Kidney (tissue), 14 donors: ENCODE measurements around the gene GNA12. TPM values are rescaled to one million over a fixed set of nuclear protein-coding genes. Genes with fewer than 3 reads are reported as not detected.
A peak's percentile ranks its signal among the peaks of the same experiment; 100 is the strongest.

Experiments
- DNase-seq, 5 donors: peaks; one replicate each; pipeline ENCODE4 v3.0.0-alpha.2; 2013 to 2020
- FAIRE-seq: peaks from 2 replicates; lab custom pipeline; 2012; peaks lifted over from hg19 to GRCh38; lab: Jason Lieb, UNC
- H3K27ac ChIP-seq, 2 donors: one replicate each; pipeline ENCODE4 v1.7.0; 2013; ENCODE audit warnings: low read depth in 2 of 2, low read length in 2 of 2, inconsistent platforms in 1 of 2
- H3K27me3 ChIP-seq: one replicate; pipeline ENCODE4 v1.7.1; 2013; ENCODE audit warnings: low read length, inconsistent platforms; ENCODE audit not compliant: control insufficient read depth, insufficient read depth
- H3K36me3 ChIP-seq, 3 donors: one replicate each; pipeline versions ENCODE4 v1.7.0 to v1.7.1; 2013; ENCODE audit warnings: low read length in 3 of 3, control low read depth in 1 of 3, inconsistent platforms in 1 of 3; ENCODE audit not compliant: insufficient read depth in 3 of 3, control insufficient read depth in 2 of 3
- H3K4me1 ChIP-seq, 3 donors: one replicate each; pipeline versions ENCODE4 v1.7.0 to v1.7.1; 2013; ENCODE audit warnings: low read length in 3 of 3, inconsistent platforms in 1 of 3, low read depth in 1 of 3; ENCODE audit not compliant: control insufficient read depth in 2 of 3, insufficient read depth in 2 of 3
- H3K4me3 ChIP-seq, 3 donors: one replicate each; pipeline versions ENCODE4 v1.7.0 to v1.8.1; 2013; ENCODE audit warnings: low read length in 3 of 3, control low read depth in 1 of 3, inconsistent platforms in 1 of 3
- H3K9ac ChIP-seq, 3 donors: one replicate each; pipeline versions ENCODE4 v1.7.0 to v1.7.1; 2013; ENCODE audit warnings: low read length in 3 of 3, control low read depth in 1 of 3, inconsistent platforms in 1 of 3
- H3K9me3 ChIP-seq, 3 donors: one replicate each; pipeline versions ENCODE4 v1.7.0 to v1.7.1; 2013; ENCODE audit warnings: low read length in 3 of 3, control low read depth in 1 of 3, inconsistent platforms in 1 of 3; ENCODE audit not compliant: control insufficient read depth in 2 of 3, insufficient read depth in 1 of 3
- CTCF ChIP-seq: IDR thresholded peaks from 3 replicates; pipeline ENCODE4 v1.5.1; 2012; ENCODE audit warnings: mild to moderate bottlenecking, moderate library complexity, borderline replicate concordance; ENCODE audit not compliant: insufficient read depth; ENCODE audit errors: extremely low read depth
- intact Hi-C: fragments of 100-400 bp; cut with DNase I; formaldehyde crosslinking; loops from one replicate; pipeline ENCODE4 v1.11.1; 2022
- polyA plus RNA-seq: library from polyadenylated mRNA; stranded (reverse); fragments of 350-450 nt; fragmentation: Illumina TruSeq; extraction: RNeasy Lipid Tissue Mini Kit (QIAGEN cat#74804); gene quantifications from one replicate; pipeline ENCODE4 v1.2.3, GENCODE V29; 2014; ENCODE audit warnings: low read depth, low replicate concordance; ENCODE audit not compliant: insufficient read depth
- total RNA-seq: library from RNA; stranded (reverse); fragmentation: NEBNext Ultra II Directional; extraction: Animal tissue kit (Norgen Biotek cat#: 25700); gene quantifications from one replicate; pipeline ENCODE4 v1.2.1, GENCODE V29; 2021
- donor health status: control.
- donor health status: control.
- donor health status: control.
- donor health status: control.
- donor health status: control.
- donor health status: DM: yes; HTN: yes; CAD: no.
- donor health status: Normal renal cell carcinoma (clear cell type).

The GNA12 gene
- total and polyA plus RNA-seq, 2 donors from 2014 or later = 16.5 to 41.1 TPM

DNA sequence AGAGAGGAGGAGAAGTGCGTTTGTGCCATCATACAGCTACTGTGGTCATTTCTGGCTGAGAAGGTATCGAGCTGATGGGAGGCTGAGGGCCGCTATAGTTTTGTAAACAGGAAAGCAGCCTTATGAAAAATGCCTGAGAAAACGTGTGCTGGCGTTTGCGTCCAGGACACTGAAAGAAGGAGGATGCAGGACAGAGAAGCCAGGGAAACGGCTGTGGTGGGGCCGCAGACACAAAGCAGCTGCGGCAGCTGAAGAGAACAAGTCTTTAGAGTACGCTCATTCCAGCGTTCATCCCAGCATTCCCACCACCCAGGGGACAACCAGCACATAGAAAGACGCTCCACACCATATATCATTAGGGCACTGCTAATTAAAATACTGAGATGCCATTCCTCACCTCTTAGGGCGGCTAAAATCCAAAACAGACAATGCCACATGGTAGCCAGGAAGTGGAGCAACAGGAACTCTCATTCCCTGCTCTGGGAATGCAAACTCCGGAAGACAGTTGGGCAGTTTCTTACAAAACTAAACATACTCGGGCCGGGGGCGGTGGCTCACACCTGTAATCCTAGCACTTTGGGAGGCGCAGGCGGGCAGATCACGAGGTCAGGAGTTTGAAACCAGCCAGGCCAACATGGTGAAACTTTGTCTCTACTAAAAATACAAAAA is 18.4 kb downstream of the GNA12 start:
- Histone ChIP-seq H3K9me3 (no peaks in the 10 kb centered on the region), H3K9ac (no peak overlapping the region), H3K4me3 (no peak overlapping the region), H3K36me3 (no peaks in the 10 kb centered on the region), H3K4me1 (peaks cover 4 to 13% (median 4%) of the 10 kb centered on the region in 3 donors), H3K27me3 (no peaks in the 10 kb centered on the region), H3K27ac (no peak overlapping the region)
- intact Hi-C loops = no loop called here
- FAIRE-seq (no peak), DNase-seq (no peak)
- no peak for TF ChIP-seq CTCF

GRCh38 chr7:2824678-2825461 is 19.2 kb downstream of the GNA12 start:
- FAIRE-seq = no peak
- Histone ChIP-seq H3K4me3 (no peak overlapping the region), H3K27me3 (no peaks in the 10 kb centered on the region), H3K9ac (no peak overlapping the region), H3K4me1 (peaks cover 4 to 16% (median 4%) of the 10 kb centered on the region in 3 donors), H3K9me3 (no peaks in the 10 kb centered on the region), H3K36me3 (no peaks in the 10 kb centered on the region), H3K27ac (no peak overlapping the region)
- peak in 1 of 5 donors; percentile 40 for DNase-seq
- TF ChIP-seq CTCF = no peak
- intact Hi-C loops = no loop called here

DNA sequence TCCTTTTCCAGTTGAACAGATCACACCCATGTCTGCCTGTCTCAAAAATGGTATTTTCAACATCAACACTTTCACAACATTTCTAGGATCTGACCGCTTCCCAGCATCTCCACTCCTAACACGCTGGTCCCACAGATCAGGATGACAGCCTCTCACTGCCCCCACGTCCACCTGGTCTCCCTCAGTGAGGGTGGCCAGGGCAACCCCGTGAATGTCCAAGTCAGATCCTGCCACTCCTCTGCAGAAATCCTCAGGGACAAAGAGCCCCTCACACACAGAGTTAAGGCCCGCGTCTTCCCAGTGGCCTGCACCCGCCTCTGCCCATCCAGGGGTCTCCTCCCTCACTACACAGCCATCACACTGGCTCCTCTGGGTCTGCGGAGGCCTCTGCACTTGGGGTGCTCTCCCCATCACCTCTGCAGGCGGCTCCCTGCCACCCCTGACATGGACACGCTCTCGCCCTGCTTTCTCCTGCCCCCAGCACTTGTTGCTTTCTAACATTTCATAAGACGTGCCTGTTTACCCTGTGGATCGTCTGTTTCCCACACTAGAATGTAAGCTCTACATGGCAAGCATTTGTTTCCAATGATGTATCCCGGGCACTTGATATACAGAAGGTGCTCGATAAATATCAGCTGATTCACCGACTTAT is 20.0 kb downstream of the GNA12 start:
- no peak for FAIRE-seq
- Histone ChIP-seq H3K27me3 (no peaks in the 10 kb centered on the region), H3K4me3 (no peak overlapping the region), H3K9me3 (no peaks in the 10 kb centered on the region), H3K4me1 (peaks cover 4 to 23% (median 4%) of the 10 kb centered on the region in 3 donors), H3K36me3 (no peaks in the 10 kb centered on the region), H3K27ac (no peak overlapping the region), H3K9ac (no peak overlapping the region)
- DNase-seq = no peak
- no peak for TF ChIP-seq CTCF
- intact Hi-C loops = no loop called here
